Hepatocyte (in vitro differentiated cells): ENCODE results near the gene PRKCI. TPM values are rescaled to one million over a fixed set of nuclear protein-coding genes. Genes with fewer than 3 reads are reported as not detected.
"Not testable (repeated sequence)": the region's sequence is repeated elsewhere in the genome, so short reads cannot be mapped to it uniquely, and the experiment has no call there.

ENCODE experiments used
- DNase-seq: peaks from one replicate; pipeline ENCODE4 v3.0.0-alpha.2; 2016; ENCODE audit warnings: low spot score
- H2AFZ ChIP-seq: fragments of 200-600 bp; sonication (generic); 2 replicates; pipeline ENCODE4 v1.6.0; 2016; ENCODE audit warnings: antibody characterized with exemption, mild to moderate bottlenecking
- H3K27ac ChIP-seq: fragments of 200-600 bp; sonication (generic); 2 replicates; pipeline ENCODE4 v1.5.1; 2016; ENCODE audit warnings: mild to moderate bottlenecking
- H3K27me3 ChIP-seq: fragments of 200-600 bp; sonication (generic); 2 replicates; pipeline ENCODE4 v1.6.1; 2016
- H3K36me3 ChIP-seq: fragments of 200-600 bp; sonication (generic); replicated peaks from 2 replicates; pipeline ENCODE4 v1.5.1; 2016; ENCODE audit warnings: low read depth; ENCODE audit not compliant: insufficient read depth
- H3K4me1 ChIP-seq: fragments of 200-600 bp; sonication (generic); 2 replicates; pipeline ENCODE4 v1.5.1; 2016; ENCODE audit warnings: mild to moderate bottlenecking, moderate library complexity; ENCODE audit not compliant: insufficient read depth
- H3K4me2 ChIP-seq: fragments of 200-600 bp; sonication (generic); 2 replicates; pipeline ENCODE4 v1.6.0; 2016
- H3K4me3 ChIP-seq: fragments of 200-600 bp; sonication (generic); 2 replicates; pipeline ENCODE4 v1.5.1; 2016; ENCODE audit warnings: mild to moderate bottlenecking
- H3K79me2 ChIP-seq: fragments of 200-600 bp; sonication (generic); 2 replicates; pipeline ENCODE4 v1.6.0; 2017; ENCODE audit warnings: mild to moderate bottlenecking
- H3K9me2 ChIP-seq: fragments of 200-600 bp; sonication (generic); replicated peaks from 2 replicates; pipeline ENCODE4 v1.6.0; 2017; ENCODE audit warnings: mild to moderate bottlenecking; ENCODE audit not compliant: insufficient read depth
- H3K9me3 ChIP-seq: fragments of 200-600 bp; sonication (generic); 2 replicates; pipeline ENCODE4 v1.5.1; 2016; ENCODE audit warnings: low read depth, mild to moderate bottlenecking
- H4K20me1 ChIP-seq: fragments of 200-600 bp; sonication (generic); 2 replicates; pipeline ENCODE4 v1.6.0; 2016; ENCODE audit warnings: mild to moderate bottlenecking; ENCODE audit not compliant: insufficient read depth, poor library complexity, severe bottlenecking
- CTCF ChIP-seq: fragments of 200-600 bp; sonication (generic); IDR thresholded peaks from 2 replicates; pipeline ENCODE4 v1.5.1; 2016; ENCODE audit warnings: antibody characterized with exemption, mild to moderate bottlenecking; ENCODE audit not compliant: poor library complexity
- EZH2 ChIP-seq: fragments of 200-600 bp; sonication (generic); IDR thresholded peaks from 2 replicates; pipeline ENCODE4 v1.6.1; 2016; ENCODE audit warnings: antibody characterized with exemption, mild to moderate bottlenecking, borderline replicate concordance
- EZH2phosphoT487 ChIP-seq: fragments of 200-600 bp; sonication (generic); IDR thresholded peaks from one replicate; pipeline ENCODE4 v1.6.1; 2018; ENCODE audit warnings: antibody characterized with exemption, mild to moderate bottlenecking, low read depth, moderate library complexity; ENCODE audit not compliant: unreplicated experiment, severe bottlenecking
- WGBS: methylation state at CpG from one replicate; pipeline ENCODE4 v1.1.6; 2016; ENCODE audit warnings: low lambda C conversion rate; ENCODE audit errors: missing lambda C conversion rate; 5-methylcytosine and 5-hydroxymethylcytosine counted together
- polyA plus RNA-seq: library from polyadenylated mRNA; unstranded; fragments of >200 nt; fragmentation: Nextera tagmentation; extraction: Ambion mirVana; gene quantifications from 2 replicates; pipeline ENCODE4 v1.2.1, GENCODE V29; 2016
- total RNA-seq: library from RNA; depleted of rRNA; stranded (reverse); fragments of >200 nt; gene quantifications from 2 replicates; pipeline ENCODE4 v1.2.3, GENCODE V29; 2014

The PRKCI gene
- total and polyA plus RNA-seq, 2 experiments from 2014 or later: 28.6 to 47.3 TPM

- Histone ChIP-seq H2AFZ (no peak overlapping the region), H3K27ac (no peak overlapping the region), H3K4me2 (no peak overlapping the region), H3K9me2 (no peaks in the 10 kb centered on the region), H3K36me3 (no peaks in the 10 kb centered on the region), H3K4me1 (no peaks in the 10 kb centered on the region), H3K4me3 (no peak overlapping the region), H3K27me3 (no peaks in the 10 kb centered on the region), H4K20me1 (no peaks in the 10 kb centered on the region), H3K79me2 (no peaks in the 10 kb centered on the region), H3K9me3 (no peaks in the 10 kb centered on the region)
- WGBS: 92% methylated on average over 3 of the region's 3 CpGs
- no peak for DNase-seq
- TF ChIP-seq EZH2 (no peak), CTCF (no peak), EZH2phosphoT487 (no peak)
Observed at GRCh38 chr3:170337420-170337819, 115.2 kb downstream of the PRKCI start.

DNA sequence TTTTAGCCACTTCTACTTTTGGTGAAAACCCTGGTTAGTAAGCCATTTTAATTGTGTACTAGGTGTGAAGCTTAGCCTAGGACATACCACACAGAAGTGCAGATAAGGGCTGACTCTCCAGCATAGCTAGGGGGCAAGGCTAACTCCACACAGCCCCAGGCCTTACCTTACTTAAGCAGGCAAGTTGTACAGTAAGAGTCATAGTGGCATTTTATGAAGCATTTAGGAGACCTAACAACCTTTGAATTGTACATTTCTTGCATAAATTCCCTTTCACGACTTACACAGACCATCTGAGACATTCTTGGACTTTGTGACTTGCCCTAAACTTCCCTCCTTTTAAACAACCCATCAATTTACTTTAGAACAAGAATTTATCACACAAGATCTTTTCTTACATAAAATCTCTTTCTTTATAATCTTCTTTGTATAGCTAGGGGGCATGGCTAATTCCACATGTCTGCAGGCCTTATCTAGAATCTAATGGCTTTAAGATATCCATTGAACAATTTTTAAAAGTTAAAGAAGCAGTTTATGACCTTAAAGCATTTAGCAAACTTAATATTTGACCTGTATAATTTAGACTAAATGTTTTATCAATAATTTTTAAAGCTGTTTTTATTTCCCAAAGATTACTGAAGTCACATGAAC is 116.6 kb downstream of the PRKCI start:
- no peaks in the 10 kb centered on the region for H3K36me3 ChIP-seq
- H3K27me3 ChIP-seq: no peaks in the 10 kb centered on the region
- no peak for DNase-seq
- TF ChIP-seq CTCF (no peak), EZH2 (no peak)
- no peak overlapping the region for H2AFZ ChIP-seq
- no peaks in the 10 kb centered on the region for H3K4me1 ChIP-seq
- no peaks in the 10 kb centered on the region for H3K9me3 ChIP-seq
- 92% methylated on average over 1 of the region's 1 CpG for WGBS
- no peak overlapping the region for H3K4me2 ChIP-seq
- H3K27ac ChIP-seq: no peak overlapping the region
- H3K4me3 ChIP-seq: no peak overlapping the region
- H4K20me1 ChIP-seq: no peaks in the 10 kb centered on the region
- no peaks in the 10 kb centered on the region for H3K9me2 ChIP-seq
- H3K79me2 ChIP-seq: no peaks in the 10 kb centered on the region

DNA sequence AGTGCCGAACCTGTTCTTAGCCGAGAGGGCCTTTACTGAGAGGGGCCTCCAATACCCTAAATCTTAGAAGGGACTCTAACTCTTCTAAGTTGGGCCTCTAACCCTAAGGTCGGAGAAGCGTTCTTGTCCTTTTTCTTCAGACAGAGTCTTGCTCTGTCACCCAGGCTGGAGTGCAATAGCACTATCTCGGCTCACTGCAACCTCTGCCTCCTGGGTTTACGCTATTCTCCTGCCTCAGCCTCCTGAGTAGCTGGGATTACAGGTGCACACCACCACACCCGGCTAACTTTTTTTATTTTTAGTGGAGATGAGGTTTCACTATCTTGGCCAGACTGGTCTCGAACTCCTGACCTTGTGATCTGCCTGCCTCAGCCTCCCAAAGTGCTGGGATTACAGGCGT is 120.0 kb downstream of the PRKCI start:
- 99% methylated on average over 9 of the region's 9 CpGs for WGBS
- not testable (repeated sequence) for H3K9me3 ChIP-seq, H3K4me3 ChIP-seq, H3K36me3 ChIP-seq, H3K4me2 ChIP-seq, H3K79me2 ChIP-seq, H3K9me2 ChIP-seq, DNase-seq, H4K20me1 ChIP-seq, H3K4me1 ChIP-seq, H3K27me3 ChIP-seq, H2AFZ ChIP-seq, H3K27ac ChIP-seq

GRCh38 chr3:170343859-170344258 is 121.6 kb downstream of the PRKCI start:
- H4K20me1 ChIP-seq, H3K36me3 ChIP-seq, H3K9me2 ChIP-seq, H3K4me3 ChIP-seq, H3K27me3 ChIP-seq, H3K4me1 ChIP-seq, H3K79me2 ChIP-seq, H3K9me3 ChIP-seq, H2AFZ ChIP-seq, DNase-seq: not testable (repeated sequence)
- H3K27ac ChIP-seq: peak overlapping the region; percentile 90
- peak overlapping the region; percentile 34 for H3K4me2 ChIP-seq
- 43% methylated on average over 6 of the region's 6 CpGs for WGBS
